Ramos (cell line): ENCODE data around the gene PCIF1.

Experiments
- in situ Hi-C: fragments of 300-500 bp; cut with MboI; formaldehyde crosslinking; loops from one replicate; pipeline ENCODE4 v1.14.3; 2022; ENCODE audit warnings: low sequenced_read_pairs; ENCODE audit not compliant: unreplicated experiment

Gene PCIF1

GRCh38 chr20:45902199-45902701 lies 32.2 kb upstream of the PCIF1 start:
- in situ Hi-C loops, result no loop called here

- in situ Hi-C loops, result no loop called here
Measured at GRCh38 chr20:45904583-45905504, 29.6 kb upstream of the PCIF1 start.

GRCh38 chr20:45905505-45906079 lies 28.9 kb upstream of the PCIF1 start:
- in situ Hi-C loops, result no loop called here

GRCh38 chr20:45907219-45907948 lies 27.1 kb upstream of the PCIF1 start:
- in situ Hi-C loops, result no loop called here

GRCh38 chr20:45908084-45908483 lies 26.4 kb upstream of the PCIF1 start:
- in situ Hi-C loops, result no loop called here

GRCh38 chr20:45909336-45909808 lies 25.1 kb upstream of the PCIF1 start:
- in situ Hi-C loops, result no loop called here

- in situ Hi-C loops, result no loop called here
Measured at GRCh38 chr20:45909817-45910669, 24.4 kb upstream of the PCIF1 start.

GRCh38 chr20:45910670-45911485 lies 23.6 kb upstream of the PCIF1 start:
- in situ Hi-C loops, result no loop called here

GRCh38 chr20:45911486-45912343 lies 22.8 kb upstream of the PCIF1 start, which contains the start of gene PLTP:
Gene PLTP (minus strand): TSS chr20:45912155. CDS start chr20:45911452, 703 bp downstream.
- in situ Hi-C loops, result no loop called here

- in situ Hi-C loops, result no loop called here
Measured at GRCh38 chr20:45912344-45912682, 22.2 kb upstream of the PCIF1 start.

- in situ Hi-C loops, result no loop called here
Measured at GRCh38 chr20:45913116-45913515, 21.4 kb upstream of the PCIF1 start.

- in situ Hi-C loops, result no loop called here
Measured at GRCh38 chr20:45917790-45918141, 16.7 kb upstream of the PCIF1 start.

GRCh38 chr20:45918182-45918737 lies 16.2 kb upstream of the PCIF1 start:
- in situ Hi-C loops, result no loop called here

GRCh38 chr20:45918779-45919537 lies 15.5 kb upstream of the PCIF1 start:
- in situ Hi-C loops, result no loop called here

GRCh38 chr20:45919542-45920399 lies 14.7 kb upstream of the PCIF1 start:
- in situ Hi-C loops, result loop anchor here (10.0 kb wide), 1 partner anchor 55 kb away; no protein-coding TSS in a partner anchor
